K562 (cell line): Measurements from ENCODE around the gene CPSF4. TPM values are rescaled to one million over a fixed set of nuclear protein-coding genes. Genes with fewer than 3 reads are reported as not detected.

Experiments used
- ATF6 ChIP-seq: sonication (generic); formaldehyde crosslinking; IDR thresholded peaks from 2 replicates; pipeline ENCODE4 v1.4.0; 2020; ENCODE audit warnings: mild to moderate bottlenecking, missing genetic modification reagents
- DDX20 ChIP-seq: fragments of 450-650 bp; IDR thresholded peaks from 2 replicates; pipeline ENCODE4 v1.6.1; 2016; ENCODE audit warnings: missing genetic modification characterization, low read depth, mild to moderate bottlenecking, missing compliant biosample characterization, moderate library complexity
- E2F5 ChIP-seq: sonication (generic); formaldehyde crosslinking; IDR thresholded peaks from 2 replicates; pipeline ENCODE4 v1.8.0; 2022; ENCODE audit warnings: mild to moderate bottlenecking, missing genetic modification reagents
- E2F8 ChIP-seq: fragments of 450-650 bp; IDR thresholded peaks from 2 replicates; pipeline ENCODE4 v1.7.1; 2018; ENCODE audit warnings: mild to moderate bottlenecking, low read depth; ENCODE audit not compliant: partially characterized antibody
- HDAC3 ChIP-seq: fragments of 450-650 bp; IDR thresholded peaks from 2 replicates; pipeline ENCODE4 v1.6.1; 2018; ENCODE audit warnings: borderline replicate concordance, mild to moderate bottlenecking, moderate library complexity; ENCODE audit not compliant: partially characterized antibody
- NCOA1 ChIP-seq: fragments of 450-650 bp; IDR thresholded peaks from 2 replicates; pipeline ENCODE4 v1.6.1; 2016; ENCODE audit warnings: low read depth
- PHB ChIP-seq: fragments of 250-450 bp; sonication (Bioruptor Pico); IDR thresholded peaks from 2 replicates; pipeline ENCODE4 v1.5.0; 2021
- VEZF1 ChIP-seq: fragments of 200-800 bp; sonication (Bioruptor generic); IDR thresholded peaks from 2 replicates; pipeline ENCODE4 v1.6.1; 2017; ENCODE audit warnings: missing genetic modification characterization, missing compliant biosample characterization
- ZNF431 ChIP-seq: sonication (generic); formaldehyde crosslinking; IDR thresholded peaks from 2 replicates; pipeline ENCODE4 v1.8.0; 2022; ENCODE audit warnings: mild to moderate bottlenecking, missing genetic modification reagents
- ZNF695 ChIP-seq: fragments of 450-650 bp; formaldehyde crosslinking; IDR thresholded peaks from 2 replicates; pipeline ENCODE4 v1.4.0; 2020; ENCODE audit warnings: mild to moderate bottlenecking, moderate library complexity
- ZNF699 ChIP-seq: fragments of 250-450 bp; sonication (Bioruptor Pico); IDR thresholded peaks from 2 replicates; pipeline ENCODE4 v1.8.0; 2021; ENCODE audit warnings: mild to moderate bottlenecking, moderate library complexity; ENCODE audit not compliant: insufficient replicate concordance
- polyA plus RNA-seq, 8 experiments: library from polyadenylated mRNA; depleted of rRNA in 4 of 8; stranded (reverse) in 5 of 8; unstranded in 3 of 8; fragments of >200 nt; fragmentation: Nextera tagmentation in 2 of 8; fragmentation: Illumina TruSeq in 1 of 8; extraction: Ambion mirVana in 2 of 8; extraction: Trizol in 1 of 8; gene quantifications; 2 replicates each; pipeline versions ENCODE4 v1.2.1 to v1.2.3, GENCODE V29; 2011 to 2014; ENCODE audit warnings: inconsistent platforms in 1 of 8, missing spikeins in 1 of 8
- total RNA-seq, 7 experiments: library from RNA; depleted of rRNA in 6 of 7; stranded (reverse); fragments of >200 nt in 6 of 7; fragmentation: Illumina TruSeq in 2 of 7; extraction: Trizol in 2 of 7; gene quantifications; 2 replicates each; pipeline versions ENCODE4 v1.2.1 to v1.2.3, GENCODE V29; 2011 to 2021; ENCODE audit warnings: low replicate concordance in 1 of 7
- TF ChIP-seq, protein P1 (sequence below), 2 experiments: fragments of 200-800 bp in 1 of 2; sonication (Bioruptor generic) in 1 of 2; sonication (generic) in 1 of 2; formaldehyde crosslinking in 1 of 2; IDR thresholded peaks in 1 of 2; conservative IDR thresholded peaks in 1 of 2; 2 replicates each; pipeline versions ENCODE4 v1.5.0 to v1.6.1; 2016 to 2020; ENCODE audit warnings: missing compliant biosample characterization in 1 of 2, missing genetic modification characterization in 1 of 2, missing genetic modification reagents in 1 of 2
- TF ChIP-seq, protein P2 (sequence below): fragments of 450-650 bp; IDR thresholded peaks from 2 replicates; pipeline ENCODE4 v1.6.1; 2018; ENCODE audit warnings: mild to moderate bottlenecking, low read depth; ENCODE audit not compliant: partially characterized antibody
- TF ChIP-seq, protein P3 (sequence below): fragments of 450-650 bp; IDR thresholded peaks from 2 replicates; pipeline ENCODE4 v1.6.1; 2017; ENCODE audit warnings: antibody characterized with exemption

The CPSF4 gene
- total and polyA plus RNA-seq, 9 of the 15 experiments (the other 6 are each of a cell fraction or from before 2014, with no cell fraction given) = 16.9 to 118 (median 71.7) TPM

DNA sequence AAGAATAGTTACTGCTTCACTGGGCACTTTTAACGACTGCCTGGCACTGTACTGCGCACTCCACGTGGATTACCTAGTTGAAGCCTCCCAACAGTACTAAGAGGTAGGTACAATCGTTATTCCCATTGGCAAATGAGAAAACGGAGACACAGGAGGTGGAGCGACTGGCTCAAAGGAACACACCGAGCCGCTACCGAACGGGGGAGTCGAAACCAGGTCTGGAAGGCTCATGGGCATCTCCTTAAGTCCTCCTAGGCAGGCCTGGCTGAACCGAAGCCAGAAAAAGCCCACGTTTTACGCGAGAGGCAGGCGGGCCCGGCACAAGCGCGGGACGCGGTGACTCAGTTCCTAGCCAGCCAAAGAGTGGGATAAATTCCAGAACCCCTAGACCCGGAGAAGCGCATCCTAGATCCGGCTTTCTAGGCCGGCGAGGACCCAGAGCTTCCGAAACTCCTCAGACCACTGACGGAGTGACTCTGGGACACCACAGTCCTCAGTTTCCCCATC is 30.8 kb upstream of the CPSF4 start (continued):
- TF ChIP-seq, protein P1, sequence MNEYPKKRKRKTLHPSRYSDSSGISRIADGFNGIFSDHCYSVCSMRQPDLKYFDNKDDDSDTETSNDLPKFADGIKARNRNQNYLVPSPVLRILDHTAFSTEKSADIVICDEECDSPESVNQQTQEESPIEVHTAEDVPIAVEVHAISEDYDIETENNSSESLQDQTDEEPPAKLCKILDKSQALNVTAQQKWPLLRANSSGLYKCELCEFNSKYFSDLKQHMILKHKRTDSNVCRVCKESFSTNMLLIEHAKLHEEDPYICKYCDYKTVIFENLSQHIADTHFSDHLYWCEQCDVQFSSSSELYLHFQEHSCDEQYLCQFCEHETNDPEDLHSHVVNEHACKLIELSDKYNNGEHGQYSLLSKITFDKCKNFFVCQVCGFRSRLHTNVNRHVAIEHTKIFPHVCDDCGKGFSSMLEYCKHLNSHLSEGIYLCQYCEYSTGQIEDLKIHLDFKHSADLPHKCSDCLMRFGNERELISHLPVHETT (CRISPR knock-in tag; conservative IDR thresholded peaks at IDR 0.05 in 1 of 2, IDR thresholded peaks at IDR 0.05 in 1 of 2) = no peak
- no peak for TF ChIP-seq HDAC3
- no peak for TF ChIP-seq VEZF1 (CRISPR knock-in tag)
- no peak for TF ChIP-seq ZNF431
- no peak for TF ChIP-seq ZNF699 (CRISPR knock-in tag)
- no peak for TF ChIP-seq ZNF695 (CRISPR knock-in tag)
- no peak for TF ChIP-seq E2F8
- no peak for TF ChIP-seq PHB
- no peak for TF ChIP-seq ATF6
- peak; percentile 63; the same call in 1 of the 2 replicates for TF ChIP-seq E2F5
- TF ChIP-seq, protein P2, sequence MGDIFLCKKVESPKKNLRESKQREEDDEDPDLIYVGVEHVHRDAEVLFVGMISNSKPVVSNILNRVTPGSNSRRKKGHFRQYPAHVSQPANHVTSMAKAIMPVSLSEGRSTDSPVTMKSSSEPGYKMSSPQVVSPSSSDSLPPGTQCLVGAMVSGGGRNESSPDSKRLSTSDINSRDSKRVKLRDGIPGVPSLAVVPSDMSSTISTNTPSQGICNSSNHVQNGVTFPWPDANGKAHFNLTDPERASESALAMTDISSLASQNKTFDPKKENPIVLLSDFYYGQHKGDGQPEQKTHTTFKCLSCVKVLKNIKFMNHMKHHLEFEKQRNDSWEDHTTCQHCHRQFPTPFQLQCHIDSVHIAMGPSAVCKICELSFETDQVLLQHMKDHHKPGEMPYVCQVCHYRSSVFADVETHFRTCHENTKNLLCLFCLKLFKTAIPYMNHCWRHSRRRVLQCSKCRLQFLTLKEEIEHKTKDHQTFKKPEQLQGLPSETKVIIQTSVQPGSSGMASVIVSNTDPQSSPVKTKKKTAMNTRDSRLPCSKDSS = no peak
- TF ChIP-seq, protein P3, sequence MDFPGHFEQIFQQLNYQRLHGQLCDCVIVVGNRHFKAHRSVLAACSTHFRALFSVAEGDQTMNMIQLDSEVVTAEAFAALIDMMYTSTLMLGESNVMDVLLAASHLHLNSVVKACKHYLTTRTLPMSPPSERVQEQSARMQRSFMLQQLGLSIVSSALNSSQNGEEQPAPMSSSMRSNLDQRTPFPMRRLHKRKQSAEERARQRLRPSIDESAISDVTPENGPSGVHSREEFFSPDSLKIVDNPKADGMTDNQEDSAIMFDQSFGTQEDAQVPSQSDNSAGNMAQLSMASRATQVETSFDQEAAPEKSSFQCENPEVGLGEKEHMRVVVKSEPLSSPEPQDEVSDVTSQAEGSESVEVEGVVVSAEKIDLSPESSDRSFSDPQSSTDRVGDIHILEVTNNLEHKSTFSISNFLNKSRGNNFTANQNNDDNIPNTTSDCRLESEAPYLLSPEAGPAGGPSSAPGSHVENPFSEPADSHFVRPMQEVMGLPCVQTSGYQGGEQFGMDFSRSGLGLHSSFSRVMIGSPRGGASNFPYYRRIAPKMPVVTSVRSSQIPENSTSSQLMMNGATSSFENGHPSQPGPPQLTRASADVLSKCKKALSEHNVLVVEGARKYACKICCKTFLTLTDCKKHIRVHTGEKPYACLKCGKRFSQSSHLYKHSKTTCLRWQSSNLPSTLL = no peak
- TF ChIP-seq DDX20 (tag) = no peak
- TF ChIP-seq NCOA1 = no peak
